Panc1 (cell line): ENCODE measurements around the gene S100A1. TPM values are rescaled to one million over a fixed set of nuclear protein-coding genes. Genes with fewer than 3 reads are reported as not detected.
A peak's percentile ranks its signal among the peaks of the same experiment; 100 is the strongest.

Experiments
- ATAC-seq: fragments of 200-7000 bp; cut with Tn5 transposase; 2 replicates; pipeline ENCODE4 v1.9.1; 2020; ENCODE audit warnings: mild to moderate bottlenecking, moderate library complexity
- BruUV-seq: library from RNA; stranded (reverse); fragments of 400-500 nt; replicated peaks from 2 replicates; lab custom pipeline; 2021; lab: Mats Ljungman, UMichigan
- CTCF ChIA-PET: fragments of 300-600 bp; sonication (Branson Sonifier 250); formaldehyde crosslinking; loops from one replicate; lab custom pipeline; 2022; ENCODE audit warnings: antibody characterized with exemption; lab: Charles Lee
- POLR2A ChIA-PET: fragments of 300-600 bp; sonication (Branson Sonifier 250); formaldehyde crosslinking; loops from one replicate; lab custom pipeline; 2022; ENCODE audit warnings: antibody characterized with exemption; lab: Charles Lee
- DNase-seq: peaks from one replicate; pipeline ENCODE4 v3.0.0-alpha.2; 2010; ENCODE audit warnings: low read depth, low spot score
- H3K27ac ChIP-seq: 2 replicates; pipeline ENCODE4 v1.5.1; 2011; ENCODE audit warnings: mild to moderate bottlenecking, low read length, inconsistent platforms
- H3K27me3 ChIP-seq: fragments of 200-500 bp; sonication (Bioruptor generic); 2 replicates; pipeline ENCODE4 v1.6.0; 2014; ENCODE audit warnings: low read length, inconsistent platforms; ENCODE audit not compliant: control insufficient read depth, insufficient read depth
- H3K36me3 ChIP-seq: fragments of 200-500 bp; sonication (Bioruptor generic); 2 replicates; pipeline ENCODE4 v1.5.1; 2014; ENCODE audit warnings: inconsistent platforms, mild to moderate bottlenecking, low read length, moderate library complexity; ENCODE audit not compliant: control insufficient read depth, insufficient read depth
- H3K4me1 ChIP-seq: 2 replicates; pipeline ENCODE4 v1.5.1; 2011; ENCODE audit warnings: inconsistent platforms, mild to moderate bottlenecking, low read length, moderate library complexity; ENCODE audit not compliant: control insufficient read depth, insufficient read depth
- H3K4me3 ChIP-seq, 2 experiments: 2 replicates each; pipeline ENCODE4 v1.5.1; 2011 to 2012; ENCODE audit warnings: low read depth in 2 of 2, low read length in 2 of 2, mild to moderate bottlenecking in 2 of 2, inconsistent platforms in 1 of 2, moderate library complexity in 1 of 2
- H3K9me3 ChIP-seq: fragments of 200-500 bp; sonication (Bioruptor generic); 2 replicates; pipeline ENCODE4 v1.5.1; 2014; ENCODE audit warnings: low read depth, mild to moderate bottlenecking, inconsistent platforms, low read length, moderate library complexity; ENCODE audit not compliant: control insufficient read depth, insufficient read depth
- POLR2AphosphoS5 ChIP-seq: IDR thresholded peaks from 2 replicates; pipeline ENCODE4 v1.6.1; 2012; ENCODE audit warnings: mild to moderate bottlenecking, low read depth, low read length, moderate library complexity
- SIN3A ChIP-seq: IDR thresholded peaks from 2 replicates; pipeline ENCODE4 v1.6.1; 2012; ENCODE audit warnings: low read depth, mild to moderate bottlenecking, low read length, moderate library complexity, borderline replicate concordance; ENCODE audit not compliant: insufficient read depth
- TCF7L2 ChIP-seq: IDR thresholded peaks from 2 replicates; pipeline ENCODE4 v1.6.1; 2011; ENCODE audit warnings: mild to moderate bottlenecking, low read depth, low read length, inconsistent platforms
- in situ Hi-C: cut with HindIII; loops from 2 replicates; pipeline ENCODE4 v1.10.0; 2016; ENCODE audit warnings: low sequenced_read_pairs, low pct_unique_long_range_greater_than_20kb
- intact Hi-C: fragments of 100-400 bp; cut with micrococcal nuclease; formaldehyde crosslinking; loops from one replicate; pipeline ENCODE4 v1.10.0; 2022; ENCODE audit not compliant: unreplicated experiment
- total RNA-seq: library from RNA; stranded (reverse); gene quantifications from one replicate; pipeline ENCODE4 v1.2.1, GENCODE V29; 2021; ENCODE audit not compliant: unreplicated experiment
- TF ChIP-seq, protein P1 (sequence below): fragments of 450-650 bp; IDR thresholded peaks from 2 replicates; pipeline ENCODE4 v1.5.1; 2017; ENCODE audit warnings: mild to moderate bottlenecking
- TF ChIP-seq, protein P2 (sequence below), 2 experiments: IDR thresholded peaks; 2 replicates each; pipeline ENCODE4 v1.6.1; 2011 to 2012; ENCODE audit warnings: low read depth in 2 of 2, control low read depth in 1 of 2, low read length in 1 of 2, mild to moderate bottlenecking in 1 of 2, moderate library complexity in 1 of 2; ENCODE audit not compliant: insufficient read depth in 1 of 2

S100A1 gene
- total RNA-seq, 1 experiment from 2014 or later: 2.9 TPM

DNA sequence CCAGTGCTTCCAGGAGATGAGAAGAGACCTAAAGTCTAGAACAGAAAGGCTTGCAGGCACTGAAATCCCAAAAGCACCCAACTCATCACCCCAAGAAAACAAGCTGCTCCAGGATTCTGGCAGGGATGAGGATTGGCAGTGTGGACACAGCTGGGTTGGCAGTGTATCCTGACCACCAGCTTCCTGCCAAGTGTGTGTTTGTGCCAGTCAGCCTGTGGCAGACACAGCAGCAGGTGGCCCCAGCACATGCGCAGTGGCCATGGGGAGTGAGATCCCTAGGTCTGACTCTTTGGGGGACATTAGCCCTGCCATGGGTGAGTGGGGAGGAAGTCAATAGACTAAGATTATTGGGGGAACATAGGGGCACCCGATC, 21.6 kb downstream of the S100A1 start:
- in situ Hi-C loops: no loop called here

DNA sequence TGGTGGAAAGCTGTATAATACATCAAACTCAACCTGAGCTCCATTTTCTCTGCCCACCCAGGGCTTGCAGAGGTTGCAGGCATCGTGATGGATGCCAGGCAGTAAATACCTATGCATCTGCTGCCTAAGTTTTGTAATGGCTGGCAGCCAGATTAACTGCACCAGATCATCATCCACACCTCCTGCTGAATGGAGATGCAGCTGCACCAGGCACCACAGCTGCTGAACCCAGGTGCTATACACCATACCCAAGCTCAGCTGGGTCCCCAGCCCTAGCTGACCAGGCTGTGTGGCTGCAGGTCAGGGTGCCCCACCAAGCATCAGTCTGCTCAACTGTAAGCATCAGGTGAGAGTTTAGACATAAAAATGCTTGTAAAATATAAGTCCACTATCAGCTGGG, 23.5 kb downstream of the S100A1 start:
- intact Hi-C loops (loop anchor here (10.0 kb wide), 1 partner anchor 77 kb away; no protein-coding TSS in a partner anchor), in situ Hi-C loops (no loop called here)
- H3K4me1 ChIP-seq: no peaks in the 10 kb centered on the region
- no peaks in the 10 kb centered on the region for H3K27me3 ChIP-seq
- no peak for ATAC-seq
- H3K9me3 ChIP-seq: no peaks in the 10 kb centered on the region
- no peaks in the 10 kb centered on the region for H3K36me3 ChIP-seq
- no peak overlapping the region for H3K4me3 ChIP-seq
- ChIA-PET CTCF (no interaction called here), POLR2A (interaction anchor here (0.6 kb wide), 1 partner anchor 1521 kb away, joined by 3 read pairs; no protein-coding TSS in a partner anchor)
- no peak overlapping the region for H3K27ac ChIP-seq
- no TSS peak for BruUV-seq
- TF ChIP-seq SIN3A: no peak
- TF ChIP-seq, protein P1, sequence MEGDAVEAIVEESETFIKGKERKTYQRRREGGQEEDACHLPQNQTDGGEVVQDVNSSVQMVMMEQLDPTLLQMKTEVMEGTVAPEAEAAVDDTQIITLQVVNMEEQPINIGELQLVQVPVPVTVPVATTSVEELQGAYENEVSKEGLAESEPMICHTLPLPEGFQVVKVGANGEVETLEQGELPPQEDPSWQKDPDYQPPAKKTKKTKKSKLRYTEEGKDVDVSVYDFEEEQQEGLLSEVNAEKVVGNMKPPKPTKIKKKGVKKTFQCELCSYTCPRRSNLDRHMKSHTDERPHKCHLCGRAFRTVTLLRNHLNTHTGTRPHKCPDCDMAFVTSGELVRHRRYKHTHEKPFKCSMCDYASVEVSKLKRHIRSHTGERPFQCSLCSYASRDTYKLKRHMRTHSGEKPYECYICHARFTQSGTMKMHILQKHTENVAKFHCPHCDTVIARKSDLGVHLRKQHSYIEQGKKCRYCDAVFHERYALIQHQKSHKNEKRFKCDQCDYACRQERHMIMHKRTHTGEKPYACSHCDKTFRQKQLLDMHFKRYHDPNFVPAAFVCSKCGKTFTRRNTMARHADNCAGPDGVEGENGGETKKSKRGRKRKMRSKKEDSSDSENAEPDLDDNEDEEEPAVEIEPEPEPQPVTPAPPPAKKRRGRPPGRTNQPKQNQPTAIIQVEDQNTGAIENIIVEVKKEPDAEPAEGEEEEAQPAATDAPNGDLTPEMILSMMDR: no peak
- no peak for TF ChIP-seq TCF7L2
- no peak for TF ChIP-seq POLR2AphosphoS5
- TF ChIP-seq, protein P2, sequence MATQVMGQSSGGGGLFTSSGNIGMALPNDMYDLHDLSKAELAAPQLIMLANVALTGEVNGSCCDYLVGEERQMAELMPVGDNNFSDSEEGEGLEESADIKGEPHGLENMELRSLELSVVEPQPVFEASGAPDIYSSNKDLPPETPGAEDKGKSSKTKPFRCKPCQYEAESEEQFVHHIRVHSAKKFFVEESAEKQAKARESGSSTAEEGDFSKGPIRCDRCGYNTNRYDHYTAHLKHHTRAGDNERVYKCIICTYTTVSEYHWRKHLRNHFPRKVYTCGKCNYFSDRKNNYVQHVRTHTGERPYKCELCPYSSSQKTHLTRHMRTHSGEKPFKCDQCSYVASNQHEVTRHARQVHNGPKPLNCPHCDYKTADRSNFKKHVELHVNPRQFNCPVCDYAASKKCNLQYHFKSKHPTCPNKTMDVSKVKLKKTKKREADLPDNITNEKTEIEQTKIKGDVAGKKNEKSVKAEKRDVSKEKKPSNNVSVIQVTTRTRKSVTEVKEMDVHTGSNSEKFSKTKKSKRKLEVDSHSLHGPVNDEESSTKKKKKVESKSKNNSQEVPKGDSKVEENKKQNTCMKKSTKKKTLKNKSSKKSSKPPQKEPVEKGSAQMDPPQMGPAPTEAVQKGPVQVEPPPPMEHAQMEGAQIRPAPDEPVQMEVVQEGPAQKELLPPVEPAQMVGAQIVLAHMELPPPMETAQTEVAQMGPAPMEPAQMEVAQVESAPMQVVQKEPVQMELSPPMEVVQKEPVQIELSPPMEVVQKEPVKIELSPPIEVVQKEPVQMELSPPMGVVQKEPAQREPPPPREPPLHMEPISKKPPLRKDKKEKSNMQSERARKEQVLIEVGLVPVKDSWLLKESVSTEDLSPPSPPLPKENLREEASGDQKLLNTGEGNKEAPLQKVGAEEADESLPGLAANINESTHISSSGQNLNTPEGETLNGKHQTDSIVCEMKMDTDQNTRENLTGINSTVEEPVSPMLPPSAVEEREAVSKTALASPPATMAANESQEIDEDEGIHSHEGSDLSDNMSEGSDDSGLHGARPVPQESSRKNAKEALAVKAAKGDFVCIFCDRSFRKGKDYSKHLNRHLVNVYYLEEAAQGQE (IDR thresholded peaks at IDR 0.05; ENCODE audit: insufficient read depth in 1 of 2, low read depth in 2 of 2, low read length in 1 of 2): no peak
- no peak for DNase-seq

More for the DNA sequence above, 21.6 kb downstream of the S100A1 start:
- TF ChIP-seq TCF7L2: no peak
- no peak for TF ChIP-seq SIN3A
- TF ChIP-seq, protein P1: no peak
- TF ChIP-seq POLR2AphosphoS5: no peak
- TF ChIP-seq, protein P2 (IDR thresholded peaks at IDR 0.05; ENCODE audit: insufficient read depth in 1 of 2, low read depth in 2 of 2, low read length in 1 of 2): no peak
- no peaks in the 10 kb centered on the region for H3K4me1 ChIP-seq
- H3K9me3 ChIP-seq: no peaks in the 10 kb centered on the region
- H3K36me3 ChIP-seq: peaks cover 8% of the 10 kb centered on the region; the same call in 1 of the 2 replicates
- BruUV-seq: no TSS peak
- no peak for DNase-seq
- no peak overlapping the region for H3K27ac ChIP-seq
- ATAC-seq: peak; percentile 42
- CTCF ChIA-PET: no interaction called here
- H3K27me3 ChIP-seq: no peaks in the 10 kb centered on the region
- POLR2A ChIA-PET: interaction anchor here (1.0 kb wide), 1 partner anchor 16 kb away, joined by 3 read pairs; the partner anchor contains the start of gene CHTOP
- no peak overlapping the region for H3K4me3 ChIP-seq
- intact Hi-C loops: loop anchor here (10.0 kb wide), 1 partner anchor 75 kb away; no protein-coding TSS in a partner anchor
